GM21390 (cell line): ENCODE results near the gene ESYT2.

ENCODE experiments used
- ATAC-seq: cut with Tn5 transposase; IDR thresholded peaks from one replicate; pipeline ENCODE4 v1.9.1; 2021; ENCODE audit not compliant: unreplicated experiment

Gene ESYT2

DNA sequence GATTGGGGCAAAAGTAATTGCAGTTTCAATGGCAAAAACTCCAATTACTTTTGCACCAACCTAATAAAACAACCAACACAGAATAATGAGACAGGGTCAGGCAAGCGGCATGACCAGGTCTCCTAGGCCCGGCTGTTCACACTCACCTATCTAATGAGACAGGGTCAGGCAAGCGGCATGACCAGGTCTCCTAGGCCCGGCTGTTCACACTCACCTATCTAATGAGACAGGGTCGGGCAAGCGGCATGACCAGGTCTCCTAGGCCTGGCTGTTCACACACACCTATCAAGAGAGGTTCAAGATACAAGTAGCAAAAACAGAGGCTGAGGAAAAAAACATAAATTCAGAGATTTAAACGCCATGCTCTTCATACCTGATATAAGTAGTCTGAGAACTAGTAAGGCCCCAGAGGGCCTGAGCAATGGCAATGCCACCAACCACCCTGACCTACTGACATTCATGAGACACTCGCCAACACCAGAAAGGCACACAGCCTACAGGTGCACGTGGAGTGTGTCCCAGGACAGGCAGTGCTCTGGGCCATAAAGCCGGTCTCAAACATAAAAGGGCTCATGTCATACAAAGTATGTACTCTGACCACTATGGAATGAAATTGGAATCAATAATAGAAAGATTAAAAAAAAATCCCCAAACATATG is 84.1 kb downstream of the ESYT2 start:
- no peak for ATAC-seq

DNA sequence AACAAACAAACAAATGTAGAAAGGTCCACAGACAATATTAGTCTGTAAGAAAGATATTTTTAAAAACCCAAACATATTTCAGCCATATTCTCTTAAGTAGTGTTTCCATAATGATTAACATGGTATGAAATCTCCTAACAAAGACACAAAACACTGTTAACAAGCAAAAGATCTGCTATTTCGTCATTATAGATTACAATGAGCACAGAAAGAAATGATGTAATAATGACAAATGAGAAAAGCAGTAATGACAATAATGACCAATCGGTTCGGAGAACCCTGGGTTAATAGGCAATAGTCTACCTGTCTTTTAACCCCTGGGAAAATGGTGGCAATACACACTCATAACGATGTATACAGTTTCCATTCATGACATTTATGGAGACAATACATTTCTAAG is 85.2 kb downstream of the ESYT2 start:
- ATAC-seq = no peak

GRCh38 chr7:158743219-158743618 is 86.1 kb downstream of the ESYT2 start:
- no peak for ATAC-seq

DNA sequence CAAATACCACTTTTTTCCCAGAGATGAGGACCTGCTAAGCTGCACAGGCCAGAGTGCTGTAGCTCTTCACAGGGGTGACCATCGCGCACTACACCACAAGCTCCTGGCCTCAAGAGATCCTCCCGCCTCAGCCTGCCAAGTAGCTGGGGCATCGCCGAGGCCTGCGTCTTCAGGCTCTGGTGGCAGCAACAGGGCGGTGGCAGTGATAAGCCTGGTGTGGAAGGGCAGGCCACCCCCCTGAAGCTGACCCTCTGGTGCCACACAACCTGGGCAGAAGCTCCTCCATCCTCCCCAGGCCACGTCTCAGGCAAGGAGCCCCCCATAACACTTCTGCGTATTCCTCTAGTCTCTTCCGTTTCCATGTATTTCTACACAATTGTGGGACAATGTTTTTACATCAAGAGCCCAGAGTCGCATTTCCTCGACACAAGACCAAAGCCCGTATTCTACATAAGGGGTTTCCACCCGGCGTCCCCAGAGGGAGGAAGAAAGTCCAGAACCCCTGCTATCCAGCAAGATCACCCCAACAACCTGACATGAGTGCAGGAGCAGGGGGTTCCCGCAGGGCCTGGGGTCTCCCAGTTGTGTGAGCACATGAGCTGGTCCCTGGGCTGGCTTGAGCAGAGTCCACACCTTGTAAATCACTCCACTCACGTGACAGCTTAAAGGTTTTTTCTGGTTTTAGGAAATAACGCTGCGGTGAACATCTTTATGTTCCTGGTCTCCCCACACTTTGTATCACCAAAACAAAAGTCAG is 87.1 kb downstream of the ESYT2 start:
- ATAC-seq = no peak

DNA sequence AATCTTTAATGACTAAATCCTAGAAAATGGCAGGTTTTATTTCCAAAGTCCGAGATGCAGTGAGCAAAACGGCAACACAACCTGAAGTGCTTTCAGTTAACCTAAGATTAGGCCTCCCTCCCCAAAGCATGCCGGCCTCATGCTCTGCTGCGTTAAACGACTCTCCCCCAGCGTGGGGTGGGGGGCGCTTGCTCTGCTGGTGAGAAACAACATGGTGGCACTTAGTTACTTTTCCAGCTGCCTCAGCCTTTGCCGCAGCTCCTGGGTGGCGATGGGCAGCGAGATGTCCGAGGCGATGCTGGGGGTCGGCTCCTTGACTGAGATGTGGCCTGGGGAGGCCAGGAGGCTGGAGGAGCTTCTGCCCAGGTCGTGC is 88.0 kb downstream of the ESYT2 start:
- ATAC-seq = no peak

DNA sequence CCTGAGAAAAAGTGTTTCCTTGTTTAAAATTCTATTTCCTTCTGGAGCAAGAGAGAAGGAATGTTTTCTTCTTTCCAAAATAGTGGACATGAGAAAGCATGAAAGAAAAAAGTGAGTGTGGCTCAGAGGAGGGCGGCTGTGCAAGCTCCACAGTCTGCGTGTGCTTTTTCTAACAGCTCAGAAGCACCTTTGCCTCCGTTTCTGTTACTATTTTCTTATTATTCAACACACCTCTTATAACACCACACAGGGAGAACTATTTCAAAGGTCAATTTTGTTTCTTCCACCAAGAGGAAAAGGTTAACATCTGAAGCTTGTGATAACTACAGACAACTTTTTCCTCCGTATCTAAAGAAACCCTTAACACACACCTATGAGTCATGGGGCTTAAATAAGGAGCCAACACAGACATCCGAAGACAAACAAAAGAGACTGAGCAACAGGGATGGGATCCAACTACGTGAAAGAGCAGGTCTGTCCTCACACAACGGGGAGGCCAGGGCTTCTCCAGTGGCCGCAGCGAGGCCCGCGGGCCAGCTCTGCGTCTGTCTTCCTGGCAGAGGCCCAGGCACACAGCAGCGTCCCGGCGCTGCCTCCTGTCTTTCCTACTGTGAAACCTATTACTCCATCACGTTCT is 88.5 kb downstream of the ESYT2 start:
- ATAC-seq = no peak

DNA sequence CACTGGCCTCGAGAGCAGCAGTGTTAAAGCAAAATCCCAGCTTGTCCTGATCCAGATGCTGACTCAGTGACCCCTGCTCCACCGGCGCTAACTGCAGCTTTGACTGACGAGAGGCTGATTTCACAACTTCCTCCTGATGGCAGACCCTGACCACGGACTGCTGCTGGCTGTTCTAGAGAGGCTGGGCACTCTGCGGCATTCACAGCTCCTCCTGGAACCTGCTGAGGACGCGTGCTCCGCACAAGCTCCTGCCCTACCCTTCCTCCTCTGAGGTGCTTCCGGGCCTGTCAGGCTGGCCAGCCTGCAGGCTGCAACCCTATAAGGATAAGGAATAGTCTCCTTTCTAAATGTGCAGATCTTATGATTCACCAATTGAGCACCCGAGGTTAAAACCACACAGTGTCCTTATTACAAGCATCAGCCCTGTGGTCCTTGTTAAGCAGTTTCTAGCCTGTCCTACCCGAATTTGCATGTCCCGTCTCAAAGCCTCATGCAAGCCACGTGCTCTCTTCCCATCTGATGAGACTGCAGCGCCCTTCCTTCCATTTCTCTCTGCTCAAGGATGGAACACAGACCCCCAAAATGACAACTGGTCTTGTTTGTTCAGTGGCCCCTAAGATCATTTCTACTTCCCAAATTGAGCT is 89.2 kb downstream of the ESYT2 start:
- no peak for ATAC-seq

- no peak for ATAC-seq
Observed at GRCh38 chr7:158738841-158739240, 90.5 kb downstream of the ESYT2 start.

DNA sequence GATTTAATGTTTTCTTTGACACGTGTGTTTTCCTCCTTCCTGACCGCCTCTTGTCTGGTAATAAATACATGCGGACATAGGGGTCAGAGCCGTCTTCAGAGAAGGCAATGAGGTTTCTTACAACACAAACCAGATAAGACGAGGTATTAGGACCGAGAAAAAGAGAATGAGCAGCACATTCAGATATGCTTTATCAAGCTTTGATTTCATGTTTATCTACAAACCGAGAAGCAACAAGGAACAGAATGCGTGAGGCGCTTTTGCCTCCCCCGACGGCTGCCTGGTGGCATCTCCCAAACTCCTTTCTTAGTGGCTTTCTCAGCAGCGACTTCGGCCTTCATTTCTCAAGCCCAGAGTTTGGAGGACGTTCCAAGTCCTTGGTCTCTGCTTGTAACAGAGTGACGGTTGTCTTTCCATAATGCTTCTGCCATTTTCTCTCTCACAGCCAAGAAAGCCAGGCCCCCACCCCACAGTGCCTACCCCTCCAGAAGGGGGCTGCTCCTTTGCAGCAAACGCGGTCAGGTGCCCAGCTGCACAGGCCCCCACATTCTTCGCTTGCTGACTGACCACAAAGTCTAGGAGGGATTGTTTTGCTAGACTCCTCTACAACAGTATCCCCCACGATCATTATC is 92.1 kb downstream of the ESYT2 start:
- no peak for ATAC-seq

DNA sequence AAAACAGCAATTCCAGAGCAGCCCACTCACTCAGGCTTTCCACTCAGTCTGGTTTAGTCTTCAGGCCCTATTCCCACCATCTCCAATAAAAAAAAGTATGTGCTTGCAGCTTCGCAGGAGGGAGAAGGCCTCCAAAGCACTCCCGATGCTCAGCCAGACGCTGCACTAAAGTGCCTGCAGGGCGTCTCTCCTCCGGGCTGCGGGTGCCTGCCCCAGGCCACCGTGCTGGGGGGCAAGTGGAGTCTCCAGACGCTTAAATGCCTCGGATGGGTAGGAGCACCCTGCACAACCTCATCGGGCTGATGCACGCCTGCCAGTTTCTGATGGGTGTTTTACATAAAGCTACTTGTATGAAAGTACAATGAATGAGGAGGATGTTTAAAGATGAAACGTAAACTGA is 93.4 kb downstream of the ESYT2 start:
- ATAC-seq = no peak

GRCh38 chr7:158734861-158735260 is 94.4 kb downstream of the ESYT2 start:
- ATAC-seq = no peak

DNA sequence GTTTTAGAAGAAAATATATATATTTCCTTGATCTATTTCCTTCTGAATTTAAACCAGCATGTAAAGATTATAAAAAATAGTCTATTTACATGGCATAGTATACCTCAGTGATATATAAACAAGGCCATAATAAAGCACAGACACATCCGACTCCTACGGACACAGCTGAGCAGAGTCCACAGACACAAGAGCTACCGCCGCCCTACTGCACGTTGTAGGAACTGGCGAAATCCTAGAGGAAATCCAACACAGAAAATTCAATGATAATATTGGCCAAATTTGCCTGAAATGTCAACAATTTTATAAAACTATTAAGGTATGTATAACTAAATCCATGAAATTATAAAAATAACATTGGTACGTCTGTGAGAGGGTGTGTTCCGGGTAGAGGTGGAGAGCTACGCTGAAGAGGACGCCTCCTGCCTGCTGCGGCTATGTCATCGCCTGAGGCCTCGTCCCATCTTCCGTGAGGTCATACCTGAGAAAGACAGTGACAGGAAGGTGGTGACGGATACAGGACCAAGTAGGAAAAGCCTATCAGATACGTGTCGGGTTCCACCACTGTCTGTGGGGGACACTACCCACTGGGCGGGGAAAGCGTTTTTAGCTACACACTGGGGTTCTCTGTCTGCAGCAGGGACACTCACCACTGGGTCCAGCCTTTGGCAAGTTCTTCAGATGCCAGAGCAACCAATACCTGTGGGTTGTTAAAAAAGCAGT is 95.4 kb downstream of the ESYT2 start:
- no peak for ATAC-seq

DNA sequence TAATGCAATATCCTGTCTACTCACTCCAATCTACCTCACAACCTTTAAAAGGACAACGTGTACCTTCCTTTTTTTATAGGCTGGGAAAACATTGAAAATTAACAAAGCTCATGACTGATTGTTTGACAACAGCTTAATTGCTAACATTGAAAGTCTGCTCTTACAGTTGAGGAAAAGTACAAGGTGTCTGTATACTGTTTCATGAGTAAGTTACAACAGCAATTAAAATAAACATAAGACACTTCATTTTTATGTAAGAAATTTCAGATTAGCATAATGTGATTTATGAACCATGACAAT is 96.1 kb downstream of the ESYT2 start:
- ATAC-seq = no peak

GRCh38 chr7:158732494-158733219 is 96.7 kb downstream of the ESYT2 start:
- no peak for ATAC-seq

DNA sequence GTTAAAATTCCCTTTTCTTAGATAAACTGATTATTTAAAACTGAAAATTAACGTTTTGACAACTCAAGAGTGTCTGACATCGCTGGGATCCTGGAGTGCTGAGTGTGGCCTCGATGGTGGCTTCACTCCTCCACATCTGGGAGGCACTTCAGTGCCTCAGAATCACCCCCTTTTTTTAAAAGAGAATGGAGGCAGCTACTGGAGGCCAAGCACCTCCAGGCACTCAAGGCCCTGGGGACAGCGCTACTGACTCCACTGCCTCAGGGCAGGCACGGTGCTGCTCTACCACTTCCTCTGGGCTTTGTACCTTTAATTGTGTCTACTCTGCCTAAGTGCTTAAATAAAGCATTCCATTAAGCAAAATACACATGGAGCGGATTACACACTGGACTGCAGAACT is 97.5 kb downstream of the ESYT2 start:
- no peak for ATAC-seq

- ATAC-seq = no peak
Observed at GRCh38 chr7:158730383-158731346, 98.6 kb downstream of the ESYT2 start.

GRCh38 chr7:158729646-158730382 is 99.5 kb downstream of the ESYT2 start:
- ATAC-seq = no peak

GRCh38 chr7:158728911-158729645 is 100.2 kb downstream of the ESYT2 start:
- no peak for ATAC-seq
